Lower leg skin (tissue), 3 donors: ENCODE data around the gene CKB.

Experiments used
- POLR2A ChIP-seq, 2 donors: fragments of 450-650 bp; IDR thresholded peaks; one replicate each; pipeline ENCODE4 v1.6.1; 2016 to 2017; ENCODE audit warnings: antibody characterized with exemption in 2 of 2, mild to moderate bottlenecking in 1 of 2, moderate library complexity in 1 of 2
- TF ChIP-seq, protein P1 (sequence below), 3 donors: fragments of 450-650 bp; IDR thresholded peaks; one replicate each; pipeline ENCODE4 v1.5.1; 2016; ENCODE audit warnings: antibody characterized with exemption in 3 of 3, mild to moderate bottlenecking in 3 of 3, moderate library complexity in 2 of 3

DNA sequence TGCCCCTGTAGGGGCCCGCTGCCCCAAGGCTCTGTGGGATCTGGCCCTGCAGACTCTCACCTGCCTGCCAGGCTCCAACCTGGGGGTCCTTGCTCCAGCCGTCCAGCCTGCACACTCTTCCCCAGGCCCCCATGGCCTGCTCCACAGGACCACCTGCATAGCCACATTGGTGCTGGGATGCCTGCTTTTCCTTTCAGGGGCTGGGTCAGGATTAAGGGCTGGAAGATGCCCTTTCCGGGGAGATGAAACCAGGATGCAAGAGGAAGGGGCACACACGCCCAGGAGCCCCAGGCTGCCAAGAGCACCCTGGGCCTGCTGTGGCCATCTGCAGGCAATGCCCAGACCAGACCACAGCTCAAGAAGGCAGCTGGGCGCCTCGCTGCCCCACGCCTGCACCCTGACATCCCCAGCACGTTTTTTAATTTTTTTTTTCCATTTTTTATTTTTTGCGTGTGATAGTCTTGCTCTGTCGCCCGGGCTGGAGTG is 24.9 kb upstream of the CKB start:
- TF ChIP-seq POLR2A (IDR thresholded peaks at IDR 0.05): no peak
- TF ChIP-seq, protein P1, sequence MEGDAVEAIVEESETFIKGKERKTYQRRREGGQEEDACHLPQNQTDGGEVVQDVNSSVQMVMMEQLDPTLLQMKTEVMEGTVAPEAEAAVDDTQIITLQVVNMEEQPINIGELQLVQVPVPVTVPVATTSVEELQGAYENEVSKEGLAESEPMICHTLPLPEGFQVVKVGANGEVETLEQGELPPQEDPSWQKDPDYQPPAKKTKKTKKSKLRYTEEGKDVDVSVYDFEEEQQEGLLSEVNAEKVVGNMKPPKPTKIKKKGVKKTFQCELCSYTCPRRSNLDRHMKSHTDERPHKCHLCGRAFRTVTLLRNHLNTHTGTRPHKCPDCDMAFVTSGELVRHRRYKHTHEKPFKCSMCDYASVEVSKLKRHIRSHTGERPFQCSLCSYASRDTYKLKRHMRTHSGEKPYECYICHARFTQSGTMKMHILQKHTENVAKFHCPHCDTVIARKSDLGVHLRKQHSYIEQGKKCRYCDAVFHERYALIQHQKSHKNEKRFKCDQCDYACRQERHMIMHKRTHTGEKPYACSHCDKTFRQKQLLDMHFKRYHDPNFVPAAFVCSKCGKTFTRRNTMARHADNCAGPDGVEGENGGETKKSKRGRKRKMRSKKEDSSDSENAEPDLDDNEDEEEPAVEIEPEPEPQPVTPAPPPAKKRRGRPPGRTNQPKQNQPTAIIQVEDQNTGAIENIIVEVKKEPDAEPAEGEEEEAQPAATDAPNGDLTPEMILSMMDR (IDR thresholded peaks at IDR 0.05): no peak
